HCT116 (cell line): ENCODE data around the gene RAB25. TPM values are rescaled to one million over a fixed set of nuclear protein-coding genes. Genes with fewer than 3 reads are reported as not detected.

Experiments used
- ATAC-seq: fragments of 200-7000 bp; cut with Tn5 transposase; 2 replicates; pipeline ENCODE4 v1.9.1; 2020; ENCODE audit warnings: mild to moderate bottlenecking, moderate library complexity
- BruUV-seq: library from RNA; stranded (reverse); fragments of 400-500 nt; replicated peaks from 2 replicates; lab custom pipeline; 2021; lab: Mats Ljungman, UMichigan
- CTCF ChIA-PET: fragments of 300-600 bp; sonication (Branson Sonifier 250); formaldehyde crosslinking; loops from one replicate; lab custom pipeline; 2021; ENCODE audit warnings: antibody characterized with exemption; lab: Charles Lee
- POLR2A ChIA-PET: fragments of 300-600, 350-600 bp; sonication (Branson Sonifier 250); formaldehyde crosslinking; loops from one replicate; lab custom pipeline; 2021; ENCODE audit warnings: antibody characterized with exemption; lab: Charles Lee
- RAD21 ChIA-PET, 2 experiments: fragments of 300-600 bp; sonication (Branson Sonifier 250); formaldehyde crosslinking; loops; one replicate each; lab custom pipeline; 2023; ENCODE audit warnings: low total read pairs in 2 of 2; ENCODE audit not compliant: uncharacterized antibody in 2 of 2, unreplicated experiment in 2 of 2, low non-redundant PET in 1 of 2; lab: Charles Lee
- DNase-seq: peaks from one replicate; pipeline ENCODE4 v3.0.0-alpha.2; 2010; ENCODE audit warnings: low read depth, low spot score
- H2AFZ ChIP-seq: fragments of 200-600 bp; shearing (Covaris generic), sonication (generic); 2 replicates; pipeline ENCODE4 v1.6.1; 2017; ENCODE audit warnings: low read depth, mixed run types, mixed read lengths, antibody characterized with exemption, low read length; ENCODE audit not compliant: poor library complexity, severe bottlenecking
- H3K27ac ChIP-seq: 2 replicates; pipeline ENCODE4 v1.5.1; 2012; ENCODE audit warnings: low read depth, low read length
- H3K27me3 ChIP-seq: fragments of 200-600 bp; sonication (generic); 2 replicates; pipeline ENCODE4 v1.6.1; 2016; ENCODE audit warnings: mixed run types, low read length, mixed read lengths; ENCODE audit not compliant: insufficient read depth
- H3K36me3 ChIP-seq, 2 experiments: fragments of 200-500 bp in 1 of 2; fragments of 200-600 bp in 1 of 2; sonication (Bioruptor generic) in 1 of 2; sonication (generic) in 1 of 2; 2 replicates each; pipeline versions ENCODE4 v1.5.1 to v1.6.1; 2014 to 2016; ENCODE audit warnings: low read length in 2 of 2, inconsistent platforms in 1 of 2, mixed read lengths in 1 of 2, mixed run types in 1 of 2; ENCODE audit not compliant: insufficient read depth in 2 of 2, control insufficient read depth in 1 of 2
- H3K4me1 ChIP-seq, 2 experiments: fragments of 200-600 bp in 1 of 2; sonication (generic) in 1 of 2; 2 replicates each; pipeline versions ENCODE4 v1.5.1 to v1.6.1; 2012 to 2017; ENCODE audit warnings: low read length in 2 of 2, inconsistent platforms in 1 of 2, mild to moderate bottlenecking in 1 of 2, mixed read lengths in 1 of 2, mixed run types in 1 of 2, moderate library complexity in 1 of 2; ENCODE audit not compliant: insufficient read depth in 2 of 2, control insufficient read depth in 1 of 2
- H3K4me2 ChIP-seq: fragments of 200-600 bp; sonication (generic); 2 replicates; pipeline ENCODE4 v1.6.1; 2017; ENCODE audit warnings: mixed run types, low read length, mixed read lengths
- H3K4me3 ChIP-seq, 2 experiments: fragments of 200-600 bp in 1 of 2; sonication (generic) in 1 of 2; replicated peaks in 1 of 2; 2 replicates each; pipeline ENCODE4 v1.5.1; 2011 to 2016; ENCODE audit warnings: low read length in 2 of 2, control low read depth in 1 of 2, low read depth in 1 of 2, mild to moderate bottlenecking in 1 of 2, mixed read lengths in 1 of 2, mixed run types in 1 of 2
- H3K79me2 ChIP-seq: fragments of 200-600 bp; sonication (generic); 2 replicates; pipeline ENCODE4 v1.6.1; 2017; ENCODE audit warnings: mild to moderate bottlenecking, mixed run types, low read length, moderate library complexity, mixed read lengths; ENCODE audit not compliant: insufficient read depth
- H3K9ac ChIP-seq: fragments of 200-600 bp; sonication (generic); 2 replicates; pipeline ENCODE4 v1.6.1; 2016; ENCODE audit warnings: low read length, mixed read lengths
- H3K9me2 ChIP-seq: fragments of 200-600 bp; sonication (generic), shearing (Covaris generic); 2 replicates; pipeline ENCODE4 v1.6.1; 2017; ENCODE audit warnings: mixed run types, mild to moderate bottlenecking, moderate library complexity; ENCODE audit not compliant: insufficient read depth
- H3K9me3 ChIP-seq, 2 experiments: fragments of 200-500 bp in 1 of 2; fragments of 200-600 bp in 1 of 2; sonication (Bioruptor generic) in 1 of 2; sonication (generic) in 1 of 2; 2 replicates each; pipeline ENCODE4 v1.6.1; 2014 to 2017; ENCODE audit warnings: low read length in 2 of 2, mixed read lengths in 2 of 2, inconsistent platforms in 1 of 2, low read depth in 1 of 2, mild to moderate bottlenecking in 1 of 2, mixed run types in 1 of 2, moderate library complexity in 1 of 2; ENCODE audit not compliant: control insufficient read depth in 1 of 2, insufficient read depth in 1 of 2
- H4K20me1 ChIP-seq: fragments of 200-600 bp; sonication (generic), shearing (Covaris generic); 2 replicates; pipeline ENCODE4 v1.6.1; 2017; ENCODE audit warnings: mixed run types, mild to moderate bottlenecking, moderate library complexity; ENCODE audit not compliant: insufficient read depth
- EGR1 ChIP-seq: IDR thresholded peaks from 2 replicates; pipeline ENCODE4 v1.6.1; 2012; ENCODE audit warnings: low read depth
- ELF1 ChIP-seq: IDR thresholded peaks from 2 replicates; pipeline ENCODE4 v1.6.1; 2012; ENCODE audit warnings: low read depth, borderline replicate concordance
- FOSL1 ChIP-seq: IDR thresholded peaks from 2 replicates; pipeline ENCODE4 v1.6.1; 2012; ENCODE audit warnings: low read depth
- JUND ChIP-seq: IDR thresholded peaks from 2 replicates; pipeline ENCODE4 v1.6.1; 2012
- POLR2AphosphoS5 ChIP-seq: IDR thresholded peaks from 2 replicates; pipeline ENCODE4 v1.6.1; 2011; ENCODE audit warnings: mild to moderate bottlenecking, low read depth, low read length, moderate library complexity
- RAD21 ChIP-seq: IDR thresholded peaks from 2 replicates; pipeline ENCODE4 v1.6.1; 2012; ENCODE audit warnings: low read depth, mild to moderate bottlenecking
- TCF7L2 ChIP-seq: IDR thresholded peaks from 2 replicates; pipeline ENCODE4 v1.7.0; 2011; ENCODE audit warnings: borderline replicate concordance, inconsistent platforms; ENCODE audit not compliant: insufficient read depth, insufficient read length; ENCODE audit errors: extremely low read depth
- YY1 ChIP-seq: IDR thresholded peaks from 2 replicates; pipeline ENCODE4 v1.6.1; 2011; ENCODE audit warnings: low read length, low read depth, moderate library complexity, mild to moderate bottlenecking; ENCODE audit not compliant: insufficient replicate concordance; ENCODE audit errors: extremely low read depth
- ZBTB33 ChIP-seq: IDR thresholded peaks from 2 replicates; pipeline ENCODE4 v1.6.1; 2011; ENCODE audit warnings: mild to moderate bottlenecking, low read length, moderate library complexity; ENCODE audit not compliant: insufficient replicate concordance; ENCODE audit errors: extremely low read depth
- ZFX ChIP-seq: fragments of 450-650 bp; IDR thresholded peaks from 2 replicates; pipeline ENCODE4 v1.6.1; 2017
- intact Hi-C: fragments of 100-400 bp; cut with micrococcal nuclease; formaldehyde crosslinking; loops from 2 replicates; pipeline ENCODE4 v1.10.0; 2022
- total RNA-seq: library from RNA; stranded (reverse); gene quantifications from one replicate; pipeline ENCODE4 v1.2.1, GENCODE V29; 2021; ENCODE audit not compliant: unreplicated experiment
- TF ChIP-seq, protein P1 (sequence below): IDR thresholded peaks from 2 replicates; pipeline ENCODE4 v1.6.1; 2012
- TF ChIP-seq, protein P2 (sequence below): IDR thresholded peaks from 2 replicates; pipeline ENCODE4 v1.6.1; 2012
- TF ChIP-seq, protein P3 (sequence below): IDR thresholded peaks from 2 replicates; pipeline ENCODE4 v1.6.1; 2012; ENCODE audit warnings: low read depth

The RAB25 gene
- total RNA-seq, 1 experiment from 2014 or later = 142 TPM

- Histone ChIP-seq H2AFZ (no peak overlapping the region), H3K9ac (no peak overlapping the region), H4K20me1 (no peaks in the 10 kb centered on the region), H3K9me2 (no peaks in the 10 kb centered on the region), H3K4me3 (no peak overlapping the region), H3K4me2 (no peak overlapping the region), H3K36me3 (peaks cover 17 to 26% of the 10 kb centered on the region in 2 experiments), H3K79me2 (peaks cover 63% of the 10 kb centered on the region), H3K27ac (no peak overlapping the region), H3K4me1 (peaks cover 0 to 12% of the 10 kb centered on the region in 2 experiments; a peak in 1 of 4 replicates), H3K9me3 (no peaks in the 10 kb centered on the region), H3K27me3 (no peaks in the 10 kb centered on the region)
- TF ChIP-seq ZBTB33 (no peak), YY1 (no peak), POLR2AphosphoS5 (no peak), ZFX (no peak), RAD21 (no peak), ELF1 (no peak), TCF7L2 (no peak), FOSL1 (no peak), JUND (no peak), EGR1 (no peak)
- TF ChIP-seq, protein P1, sequence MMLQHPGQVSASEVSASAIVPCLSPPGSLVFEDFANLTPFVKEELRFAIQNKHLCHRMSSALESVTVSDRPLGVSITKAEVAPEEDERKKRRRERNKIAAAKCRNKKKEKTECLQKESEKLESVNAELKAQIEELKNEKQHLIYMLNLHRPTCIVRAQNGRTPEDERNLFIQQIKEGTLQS = no peak
- TF ChIP-seq, protein P2, sequence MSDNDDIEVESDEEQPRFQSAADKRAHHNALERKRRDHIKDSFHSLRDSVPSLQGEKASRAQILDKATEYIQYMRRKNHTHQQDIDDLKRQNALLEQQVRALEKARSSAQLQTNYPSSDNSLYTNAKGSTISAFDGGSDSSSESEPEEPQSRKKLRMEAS = no peak
- TF ChIP-seq, protein P3, sequence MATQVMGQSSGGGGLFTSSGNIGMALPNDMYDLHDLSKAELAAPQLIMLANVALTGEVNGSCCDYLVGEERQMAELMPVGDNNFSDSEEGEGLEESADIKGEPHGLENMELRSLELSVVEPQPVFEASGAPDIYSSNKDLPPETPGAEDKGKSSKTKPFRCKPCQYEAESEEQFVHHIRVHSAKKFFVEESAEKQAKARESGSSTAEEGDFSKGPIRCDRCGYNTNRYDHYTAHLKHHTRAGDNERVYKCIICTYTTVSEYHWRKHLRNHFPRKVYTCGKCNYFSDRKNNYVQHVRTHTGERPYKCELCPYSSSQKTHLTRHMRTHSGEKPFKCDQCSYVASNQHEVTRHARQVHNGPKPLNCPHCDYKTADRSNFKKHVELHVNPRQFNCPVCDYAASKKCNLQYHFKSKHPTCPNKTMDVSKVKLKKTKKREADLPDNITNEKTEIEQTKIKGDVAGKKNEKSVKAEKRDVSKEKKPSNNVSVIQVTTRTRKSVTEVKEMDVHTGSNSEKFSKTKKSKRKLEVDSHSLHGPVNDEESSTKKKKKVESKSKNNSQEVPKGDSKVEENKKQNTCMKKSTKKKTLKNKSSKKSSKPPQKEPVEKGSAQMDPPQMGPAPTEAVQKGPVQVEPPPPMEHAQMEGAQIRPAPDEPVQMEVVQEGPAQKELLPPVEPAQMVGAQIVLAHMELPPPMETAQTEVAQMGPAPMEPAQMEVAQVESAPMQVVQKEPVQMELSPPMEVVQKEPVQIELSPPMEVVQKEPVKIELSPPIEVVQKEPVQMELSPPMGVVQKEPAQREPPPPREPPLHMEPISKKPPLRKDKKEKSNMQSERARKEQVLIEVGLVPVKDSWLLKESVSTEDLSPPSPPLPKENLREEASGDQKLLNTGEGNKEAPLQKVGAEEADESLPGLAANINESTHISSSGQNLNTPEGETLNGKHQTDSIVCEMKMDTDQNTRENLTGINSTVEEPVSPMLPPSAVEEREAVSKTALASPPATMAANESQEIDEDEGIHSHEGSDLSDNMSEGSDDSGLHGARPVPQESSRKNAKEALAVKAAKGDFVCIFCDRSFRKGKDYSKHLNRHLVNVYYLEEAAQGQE = no peak
- POLR2A ChIA-PET = no interaction called here
- intact Hi-C loops = loop anchor here (10.0 kb wide), 1 partner anchor 60 kb away; no protein-coding TSS in a partner anchor
- DNase-seq (no peak), ATAC-seq (no peak)
- BruUV-seq = no TSS peak
- CTCF ChIA-PET = no interaction called here
- RAD21 ChIA-PET = interaction anchor here in 1 of 2 experiments (1.6 kb wide), 1 partner anchor 76 kb away, joined by 5 read pairs; no protein-coding TSS in a partner anchor
Observed at GRCh38 chr1:156065212-156065611, 4.3 kb downstream of the RAB25 start.
